H1 (cell line): ENCODE measurements around the gene PDZRN4. TPM values are rescaled to one million over a fixed set of nuclear protein-coding genes. Genes with fewer than 3 reads are reported as not detected.

Source experiments
- CTCF ChIA-PET: fragments of 300-600 bp; sonication (Branson Sonifier 250); formaldehyde crosslinking; loops from one replicate; lab custom pipeline; 2021; ENCODE audit not compliant: partially characterized antibody; lab: Charles Lee
- POLR2A ChIA-PET: fragments of 300-600 bp; sonication (Branson Sonifier 250); formaldehyde crosslinking; loops from one replicate; lab custom pipeline; 2021; ENCODE audit warnings: inconsistent platforms; ENCODE audit not compliant: partially characterized antibody; lab: Charles Lee
- DNase-seq, 2 experiments: peaks; one replicate each; pipeline versions ENCODE4 v3.0.0 to v3.0.0-alpha.2; 2010 to 2022; ENCODE audit warnings: low spot score in 2 of 2, low read depth in 1 of 2, mixed read lengths in 1 of 2
- FAIRE-seq: peaks from 2 replicates; lab custom pipeline; 2011; peaks lifted over from hg19 to GRCh38; lab: Jason Lieb, UNC
- H2AFZ ChIP-seq: 2 replicates; pipeline ENCODE4 v1.8.1; 2012; ENCODE audit warnings: low read length, inconsistent platforms
- H2AK5ac ChIP-seq: 2 replicates; pipeline ENCODE4 v1.6.1; 2013; ENCODE audit warnings: low read depth, low read length
- H2BK120ac ChIP-seq: replicated peaks from 2 replicates; pipeline ENCODE3; 2013; ENCODE audit warnings: low read depth, low read length, inconsistent platforms
- H2BK12ac ChIP-seq: 2 replicates; pipeline ENCODE4 v1.6.1; 2013; ENCODE audit warnings: low read depth, low read length
- H2BK15ac ChIP-seq: 2 replicates; pipeline ENCODE4 v1.6.1; 2013; ENCODE audit warnings: low read length
- H2BK20ac ChIP-seq: 2 replicates; pipeline ENCODE4 v1.6.1; 2013; ENCODE audit warnings: low read length
- H2BK5ac ChIP-seq: 2 replicates; pipeline ENCODE4 v1.6.1; 2013; ENCODE audit warnings: low read depth, low read length
- H3K14ac ChIP-seq: 2 replicates; pipeline ENCODE4 v1.6.1; 2013; ENCODE audit warnings: inconsistent platforms; ENCODE audit not compliant: insufficient read length
- H3K18ac ChIP-seq: 2 replicates; pipeline ENCODE4 v1.6.1; 2013; ENCODE audit warnings: low read length; ENCODE audit errors: extremely low read depth
- H3K23ac ChIP-seq: 2 replicates; pipeline ENCODE4 v1.6.1; 2013; ENCODE audit warnings: inconsistent platforms; ENCODE audit not compliant: insufficient read length
- H3K23me2 ChIP-seq: 2 replicates; pipeline ENCODE4 v1.6.1; 2013; ENCODE audit warnings: low read depth, low read length
- H3K27ac ChIP-seq: 2 replicates; pipeline ENCODE4 v1.6.1; 2011; ENCODE audit warnings: low read depth, low read length, inconsistent platforms
- H3K27me3 ChIP-seq, 4 experiments: replicated peaks in 1 of 4; 1 replicate in 1 of 4; 2 replicates in 3 of 4; pipeline versions ENCODE4 v1.6.1 to v1.8.1; 2011 to 2013; ENCODE audit warnings: low read length in 3 of 4, mild to moderate bottlenecking in 3 of 4, inconsistent platforms in 2 of 4, mixed read lengths in 2 of 4, moderate library complexity in 1 of 4; ENCODE audit not compliant: control insufficient read depth in 3 of 4, insufficient read depth in 3 of 4; ENCODE audit errors: extremely low read depth in 1 of 4
- H3K36me3 ChIP-seq, 4 experiments: 2 replicates each; pipeline versions ENCODE4 v1.6.1 to v1.8.1; 2011 to 2013; ENCODE audit warnings: mild to moderate bottlenecking in 4 of 4, low read length in 3 of 4, moderate library complexity in 2 of 4, control low read depth in 1 of 4, inconsistent platforms in 1 of 4; ENCODE audit not compliant: insufficient read depth in 4 of 4, control insufficient read depth in 2 of 4
- H3K4ac ChIP-seq: replicated peaks from 2 replicates; pipeline ENCODE3; 2013; ENCODE audit warnings: low read length, low read depth, mixed read lengths, inconsistent platforms; ENCODE audit not compliant: insufficient read length
- H3K4me1 ChIP-seq, 4 experiments: replicated peaks in 1 of 4; 1 replicate in 1 of 4; 2 replicates in 3 of 4; pipeline versions ENCODE4 v1.6.1 to v1.8.1; 2011 to 2013; ENCODE audit warnings: low read length in 3 of 4, inconsistent platforms in 2 of 4, mixed read lengths in 1 of 4; ENCODE audit not compliant: insufficient read depth in 4 of 4, control insufficient read depth in 3 of 4
- H3K4me2 ChIP-seq, 2 experiments: 2 replicates each; pipeline versions ENCODE4 v1.6.1 to v1.8.1; 2011 to 2013; ENCODE audit warnings: low read depth in 2 of 2, low read length in 2 of 2, control low read depth in 1 of 2, inconsistent platforms in 1 of 2, mild to moderate bottlenecking in 1 of 2; ENCODE audit not compliant: insufficient read depth in 1 of 2
- H3K4me3 ChIP-seq, 4 experiments: fragments of 200-600, 300-600 bp in 1 of 4; sonication (generic), shearing (Covaris generic), sonication (Bioruptor Twin) in 1 of 4; 2 replicates each; pipeline versions ENCODE4 v1.5.1 to v1.8.1; 2011 to 2016; ENCODE audit warnings: low read length in 4 of 4, low read depth in 3 of 4, control low read depth in 2 of 4, inconsistent platforms in 2 of 4, mild to moderate bottlenecking in 2 of 4, mixed read lengths in 1 of 4, moderate library complexity in 1 of 4; ENCODE audit not compliant: insufficient read depth in 2 of 4; ENCODE audit errors: extremely low read depth in 1 of 4
- H3K56ac ChIP-seq: replicated peaks from 2 replicates; pipeline ENCODE3; 2013; ENCODE audit warnings: low read depth, mild to moderate bottlenecking, mixed read lengths, low read length, inconsistent platforms; ENCODE audit not compliant: insufficient read length
- H3K79me1 ChIP-seq: 2 replicates; pipeline ENCODE4 v1.6.1; 2013; ENCODE audit warnings: low read depth, low read length, control low read depth
- H3K79me2 ChIP-seq, 2 experiments: 2 replicates each; pipeline versions ENCODE4 v1.6.1 to v1.8.1; 2012 to 2013; ENCODE audit warnings: low read length in 2 of 2, mild to moderate bottlenecking in 2 of 2, inconsistent platforms in 1 of 2; ENCODE audit not compliant: insufficient read depth in 2 of 2, control insufficient read depth in 1 of 2
- H3K9ac ChIP-seq, 4 experiments: replicated peaks in 1 of 4; 1 replicate in 1 of 4; 2 replicates in 3 of 4; pipeline versions ENCODE4 v1.6.1 to v1.8.1; 2011 to 2013; ENCODE audit warnings: low read depth in 3 of 4, low read length in 3 of 4, control low read depth in 2 of 4, mild to moderate bottlenecking in 2 of 4, moderate library complexity in 2 of 4, inconsistent platforms in 1 of 4; ENCODE audit errors: extremely low read depth in 1 of 4
- H3K9me3 ChIP-seq, 2 experiments: 2 replicates each; pipeline versions ENCODE4 v1.6.1 to v1.8.1; 2012 to 2013; ENCODE audit warnings: mild to moderate bottlenecking in 2 of 2, moderate library complexity in 2 of 2, control low read depth in 1 of 2, inconsistent platforms in 1 of 2, low read depth in 1 of 2, low read length in 1 of 2, mixed read lengths in 1 of 2; ENCODE audit not compliant: insufficient read depth in 2 of 2
- H4K20me1 ChIP-seq, 2 experiments: replicated peaks in 1 of 2; 2 replicates each; pipeline versions ENCODE3 to v1.8.1; 2011 to 2013; ENCODE audit warnings: inconsistent platforms in 2 of 2, low read length in 2 of 2, mild to moderate bottlenecking in 1 of 2; ENCODE audit not compliant: insufficient read depth in 2 of 2, control insufficient read depth in 1 of 2
- H4K5ac ChIP-seq: 2 replicates; pipeline ENCODE4 v1.6.1; 2013; ENCODE audit warnings: low read length, low read depth, mixed read lengths, inconsistent platforms; ENCODE audit not compliant: insufficient read length
- H4K8ac ChIP-seq: 2 replicates; pipeline ENCODE4 v1.8.0; 2013; ENCODE audit warnings: mild to moderate bottlenecking, moderate library complexity, low read length, inconsistent platforms; ENCODE audit not compliant: insufficient read depth; ENCODE audit errors: extremely low read depth
- H4K91ac ChIP-seq: replicated peaks from 2 replicates; pipeline ENCODE3; 2013; ENCODE audit warnings: low read length, mixed read lengths, inconsistent platforms; ENCODE audit not compliant: insufficient read length
- ATF2 ChIP-seq: IDR thresholded peaks from 2 replicates; pipeline ENCODE4 v1.6.1; 2012; ENCODE audit warnings: low read length, inconsistent platforms
- CHD2 ChIP-seq: IDR thresholded peaks from 2 replicates; pipeline ENCODE4 v1.6.1; 2012; ENCODE audit warnings: low read length, improper control_type of control experiment
- E2F6 ChIP-seq: IDR thresholded peaks from 2 replicates; pipeline ENCODE4 v1.6.1; 2012; ENCODE audit warnings: inconsistent platforms
- HDAC6 ChIP-seq: IDR thresholded peaks from one replicate; pipeline ENCODE4 v1.7.1; 2012; ENCODE audit warnings: low read depth, mild to moderate bottlenecking, inconsistent platforms, low read length, moderate library complexity
- SIN3A ChIP-seq, 2 experiments: IDR thresholded peaks in 1 of 2; conservative IDR thresholded peaks in 1 of 2; 2 replicates each; pipeline ENCODE4 v1.6.1; 2011 to 2012; ENCODE audit warnings: low read length in 2 of 2, improper control_type of control experiment in 1 of 2, low read depth in 1 of 2, mild to moderate bottlenecking in 1 of 2
- WGBS, 2 experiments: shearing (Covaris generic) in 1 of 2; methylation state at CpG; one replicate each; pipeline versions ENCODE4 v1.1.6 to v1.1.7; 2013 to 2015; ENCODE audit warnings: low lambda C conversion rate in 2 of 2, mixed read lengths in 2 of 2, inconsistent platforms in 1 of 2, low coverage in 1 of 2, missing lambda C conversion rate in 1 of 2; ENCODE audit not compliant: insufficient replicate concordance in 2 of 2, insufficient coverage in 1 of 2, insufficient read length in 1 of 2; ENCODE audit errors: extremely low coverage in 1 of 2, missing lambda C conversion rate in 1 of 2; 5-methylcytosine and 5-hydroxymethylcytosine counted together
- polyA plus RNA-seq, 7 experiments: library from polyadenylated mRNA; depleted of rRNA in 3 of 7; stranded (reverse) in 5 of 7; unstranded in 2 of 7; fragments of >200 nt in 5 of 7; fragments of 200-250 nt in 2 of 7; gene quantifications; 1 replicate in 5 of 7; 2 replicates in 1 of 7; 4 replicates in 1 of 7; pipeline versions ENCODE4 v1.2.1 to v1.2.3, GENCODE V29; 2011 to 2013; ENCODE audit warnings: missing spikeins in 2 of 7, mixed read lengths in 2 of 7
- total RNA-seq: library from RNA; stranded (reverse); fragmentation: NEBNext Ultra II Directional; extraction: Animal tissue kit (Norgen Biotek cat#: 25700); gene quantifications from 2 replicates; pipeline ENCODE4 v1.2.1, GENCODE V29; 2021
- TF ChIP-seq, protein P1 (sequence below): IDR thresholded peaks from 2 replicates; pipeline ENCODE4 v1.6.1; 2012; ENCODE audit warnings: inconsistent platforms

Gene PDZRN4
- total and polyA plus RNA-seq, 2 of the 8 experiments (the other 6 are each of a cell fraction or from before 2014, with no cell fraction given) = not detected

GRCh38 chr12:41459111-41459905 is 271.2 kb downstream of the PDZRN4 start:
- no peak overlapping the region for H3K4ac ChIP-seq
- WGBS, 2 experiments = 89% methylated on average over 2 of the region's 2 CpGs; no CpG with 5 or more reads in 1 of the 2 experiments
- H4K20me1 ChIP-seq = no peaks in the 10 kb centered on the region
- no peak overlapping the region for H3K4me2 ChIP-seq
- H2AFZ ChIP-seq = no peak overlapping the region
- no peak overlapping the region for H3K18ac ChIP-seq
- POLR2A ChIA-PET = no interaction called here
- no peak overlapping the region for H4K91ac ChIP-seq
- H3K4me3 ChIP-seq = no peak overlapping the region
- H4K5ac ChIP-seq = no peak overlapping the region
- no peaks in the 10 kb centered on the region for H3K27me3 ChIP-seq
- H2BK20ac ChIP-seq = no peak overlapping the region
- no peak overlapping the region for H3K27ac ChIP-seq
- DNase-seq (no peak), FAIRE-seq (no peak)
- no peak overlapping the region for H3K23ac ChIP-seq
- no peak overlapping the region for H2BK15ac ChIP-seq
- H3K9ac ChIP-seq = no peak overlapping the region
- TF ChIP-seq E2F6 (no peak), SIN3A (conservative IDR thresholded peaks at IDR 0.05 in 1 of 2, IDR thresholded peaks at IDR 0.05 in 1 of 2; ENCODE audit: low read depth in 1 of 2, low read length in 2 of 2) (no peak), CHD2 (no peak), HDAC6 (no peak), ATF2 (no peak)
- TF ChIP-seq, protein P1, sequence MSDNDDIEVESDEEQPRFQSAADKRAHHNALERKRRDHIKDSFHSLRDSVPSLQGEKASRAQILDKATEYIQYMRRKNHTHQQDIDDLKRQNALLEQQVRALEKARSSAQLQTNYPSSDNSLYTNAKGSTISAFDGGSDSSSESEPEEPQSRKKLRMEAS = no peak
- no peak overlapping the region for H3K56ac ChIP-seq
- no peak overlapping the region for H4K8ac ChIP-seq
- no peaks in the 10 kb centered on the region for H3K36me3 ChIP-seq
- H2BK5ac ChIP-seq = no peak overlapping the region
- CTCF ChIA-PET = interaction anchor here (1.3 kb wide), 1 partner anchor 22 kb away, joined by 5 read pairs; no protein-coding TSS in a partner anchor
- no peak overlapping the region for H2BK12ac ChIP-seq
- H3K79me2 ChIP-seq = no peaks in the 10 kb centered on the region
- no peaks in the 10 kb centered on the region for H3K9me3 ChIP-seq
- H3K4me1 ChIP-seq = no peaks in the 10 kb centered on the region
- H3K14ac ChIP-seq = no peak overlapping the region
- H2AK5ac ChIP-seq = no peak overlapping the region
- no peaks in the 10 kb centered on the region for H3K23me2 ChIP-seq
- no peaks in the 10 kb centered on the region for H3K79me1 ChIP-seq
- no peak overlapping the region for H2BK120ac ChIP-seq
